Iris pigment epithelial cell (primary cell): ENCODE results near the gene TMEM87B.

Source experiments
- DNase-seq: peaks from one replicate; pipeline ENCODE4 v3.0.0-alpha.2; 2011; ENCODE audit warnings: low read depth

Gene TMEM87B

GRCh38 chr2:112054847-112055729 is at the start of gene TMEM87B:
TMEM87B (plus strand) TSS chr2:112055269; CDS start chr2:112055592, 323 bp downstream.
- DNase-seq, result peak; percentile 98

DNA sequence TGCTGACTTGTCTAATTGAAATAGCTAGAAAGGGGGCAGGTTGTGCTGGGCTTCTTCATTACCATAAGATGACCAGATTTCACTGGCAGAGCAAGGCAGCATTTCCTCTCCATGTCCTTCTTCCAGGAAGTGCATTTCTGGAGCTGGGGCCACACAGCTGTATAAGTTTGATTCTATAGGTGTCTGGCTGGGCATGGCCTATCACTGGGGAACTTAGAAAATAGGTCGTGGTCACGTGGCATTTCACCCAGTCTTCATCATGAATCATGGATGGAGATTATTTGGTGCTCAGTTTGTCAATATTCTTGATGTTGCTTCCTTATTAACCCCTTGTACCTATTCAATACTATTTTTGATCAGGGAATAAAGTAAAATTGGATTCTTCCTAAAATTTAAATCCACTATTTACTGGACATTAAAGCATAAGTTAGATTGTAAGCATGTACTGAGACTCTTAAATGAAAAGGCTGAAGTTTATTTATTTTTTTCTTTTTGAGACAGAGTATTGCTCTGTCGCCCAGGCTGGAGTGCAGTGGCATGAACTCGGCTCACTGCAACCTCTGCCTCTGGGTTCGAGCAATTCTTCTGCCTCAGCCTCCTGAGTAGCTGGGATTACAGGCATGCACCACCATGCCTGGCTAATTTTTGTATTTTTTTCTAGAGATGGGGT is 49.5 kb upstream of the TMEM87B start:
- DNase-seq, result no peak

GRCh38 chr2:112006076-112006410 is 49.0 kb upstream of the TMEM87B start:
- DNase-seq, result peak; percentile 78

DNA sequence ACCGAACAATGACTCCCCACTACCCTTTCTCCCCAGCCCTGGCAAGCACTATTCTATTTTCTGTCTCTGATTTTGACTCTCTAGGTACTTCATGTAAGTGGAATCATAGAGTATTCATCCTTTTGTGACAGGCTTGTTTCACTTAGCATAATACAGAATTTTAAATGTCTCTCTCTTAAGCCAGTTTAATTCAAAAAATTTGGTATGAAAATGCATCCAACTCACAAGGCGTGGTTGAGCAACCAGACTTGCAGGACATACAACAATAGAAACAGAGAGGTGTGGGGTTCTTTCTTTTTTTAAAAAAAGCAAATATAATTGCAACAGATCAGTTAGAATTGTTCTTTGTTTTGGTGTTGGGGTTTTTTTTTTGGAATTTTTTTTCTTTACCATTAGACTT is 47.6 kb upstream of the TMEM87B start:
- no peak for DNase-seq

DNA sequence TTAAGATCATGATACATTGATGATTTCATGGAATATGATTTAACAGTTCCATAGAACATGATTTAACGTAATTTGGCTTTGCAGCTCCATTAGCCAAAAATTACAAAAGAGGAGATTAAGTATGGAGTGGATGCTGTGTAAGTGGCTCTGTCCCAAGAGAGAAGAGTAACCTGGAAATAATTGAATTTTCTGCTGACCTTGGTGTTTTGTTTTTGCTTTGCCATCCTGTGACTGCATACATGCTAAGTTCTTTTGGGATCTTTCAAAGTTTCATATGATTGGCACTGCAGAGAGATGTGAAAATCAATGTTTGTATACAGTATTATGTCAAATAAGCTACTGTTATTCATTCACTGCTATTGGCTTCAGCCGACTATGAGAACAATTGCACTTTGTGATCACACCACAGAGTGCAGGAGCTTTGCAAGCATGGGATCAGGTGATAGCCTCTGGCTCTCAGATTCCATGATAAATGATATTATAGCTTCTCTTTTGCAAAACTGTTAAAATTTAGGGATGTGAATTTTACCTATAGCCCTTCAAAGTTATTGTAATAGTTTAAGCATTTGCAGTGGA is 46.1 kb upstream of the TMEM87B start:
- DNase-seq, result no peak

DNA sequence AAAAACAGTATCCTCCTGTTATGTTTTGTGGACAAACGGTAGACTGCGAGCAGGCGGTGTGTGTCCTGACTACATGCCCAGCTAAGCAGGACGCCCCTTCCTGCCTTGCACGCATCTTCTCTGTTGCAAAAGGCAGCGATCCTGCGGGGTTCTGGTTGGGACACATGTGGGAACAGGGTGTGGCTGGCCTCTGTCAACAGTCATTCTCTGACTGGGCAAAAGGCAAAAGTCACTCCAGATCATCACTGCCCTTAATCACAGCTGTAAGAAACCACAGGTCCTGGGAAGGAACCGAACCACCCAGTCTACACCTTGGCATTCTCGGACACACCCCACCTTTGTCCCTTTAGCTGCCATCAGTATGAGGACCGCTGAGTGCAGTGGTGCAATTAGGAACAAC is 44.3 kb upstream of the TMEM87B start:
- no peak for DNase-seq

DNA sequence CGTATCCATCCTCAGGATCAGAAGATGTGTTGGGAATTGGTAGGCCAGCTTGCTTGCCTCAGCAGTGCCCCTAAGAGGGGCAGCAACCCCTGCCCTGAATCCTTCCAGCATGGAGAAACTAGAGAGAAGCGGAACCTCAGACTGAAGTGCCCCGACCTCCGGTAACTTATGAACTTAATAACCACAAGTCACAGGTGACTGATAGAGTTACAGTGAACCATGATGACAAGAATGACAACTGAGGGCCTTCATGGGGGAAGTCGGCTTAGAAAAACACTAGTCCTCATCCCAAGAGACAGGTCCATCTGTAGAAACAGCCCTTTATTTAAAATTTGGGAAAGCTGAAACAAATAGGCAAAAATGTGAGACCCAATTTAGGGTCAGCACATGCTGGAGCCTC is 42.5 kb upstream of the TMEM87B start:
- no peak for DNase-seq

GRCh38 chr2:112018846-112019245 is 36.2 kb upstream of the TMEM87B start:
- DNase-seq, result no peak

DNA sequence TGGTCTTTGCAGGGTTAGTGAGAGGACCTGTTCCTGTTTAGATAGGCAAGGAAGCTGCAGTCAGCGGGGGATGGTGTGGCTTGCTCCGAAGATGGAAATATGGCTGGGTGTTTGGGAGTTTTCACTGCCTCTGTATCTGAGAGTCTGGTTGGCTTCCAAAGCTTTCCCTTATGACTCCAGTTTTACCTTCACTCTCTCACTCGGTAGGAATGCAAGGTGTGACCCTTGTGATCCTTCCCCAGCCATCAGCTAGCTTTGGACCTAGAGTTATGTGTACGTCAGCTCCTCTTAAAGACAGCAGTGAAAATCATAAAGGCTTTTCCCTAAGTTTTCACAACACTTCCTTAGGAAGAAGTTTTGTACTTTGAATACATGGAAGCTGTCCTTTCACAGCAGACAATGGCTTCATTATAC is 35.5 kb upstream of the TMEM87B start:
- DNase-seq, result no peak

DNA sequence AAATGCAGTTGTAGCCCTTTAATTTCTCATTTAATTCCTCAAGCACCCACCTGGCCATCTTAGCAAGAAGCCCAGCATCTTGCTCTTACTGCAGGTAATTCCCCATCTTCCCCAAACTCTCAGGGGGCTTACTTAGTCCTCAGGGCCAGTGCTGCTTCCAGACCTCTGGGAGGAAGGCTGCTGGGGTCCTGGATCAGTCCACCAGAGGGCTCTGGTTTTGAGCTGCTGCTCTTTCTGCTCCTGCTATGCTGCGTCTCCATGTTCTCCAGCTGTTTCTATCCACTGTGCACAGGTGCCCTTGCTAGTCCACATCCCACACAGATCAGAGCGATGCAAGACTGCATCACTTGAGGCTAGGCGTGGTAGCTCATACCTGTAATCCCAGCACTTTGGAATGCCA is 34.5 kb upstream of the TMEM87B start:
- no peak for DNase-seq

DNA sequence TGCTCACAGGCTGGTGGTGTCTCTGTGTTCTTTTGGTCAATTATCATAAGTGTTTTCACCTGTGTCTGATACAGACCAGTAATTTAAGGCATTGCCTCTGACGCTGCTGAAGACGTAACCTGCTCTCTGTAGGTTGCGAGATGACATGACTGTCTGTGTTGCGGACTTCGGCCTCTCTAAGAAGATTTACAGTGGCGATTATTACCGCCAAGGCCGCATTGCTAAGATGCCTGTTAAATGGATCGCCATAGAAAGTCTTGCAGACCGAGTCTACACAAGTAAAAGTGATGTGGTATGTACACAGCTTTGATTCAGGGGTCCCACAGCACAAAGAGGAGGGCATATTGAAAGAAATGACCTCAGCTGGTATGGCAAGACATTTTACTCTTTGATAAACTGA is 33.8 kb upstream of the TMEM87B start:
- no peak for DNase-seq

- peak; percentile 35 for DNase-seq
Observed at GRCh38 chr2:112021781-112022231, 33.3 kb upstream of the TMEM87B start.

DNA sequence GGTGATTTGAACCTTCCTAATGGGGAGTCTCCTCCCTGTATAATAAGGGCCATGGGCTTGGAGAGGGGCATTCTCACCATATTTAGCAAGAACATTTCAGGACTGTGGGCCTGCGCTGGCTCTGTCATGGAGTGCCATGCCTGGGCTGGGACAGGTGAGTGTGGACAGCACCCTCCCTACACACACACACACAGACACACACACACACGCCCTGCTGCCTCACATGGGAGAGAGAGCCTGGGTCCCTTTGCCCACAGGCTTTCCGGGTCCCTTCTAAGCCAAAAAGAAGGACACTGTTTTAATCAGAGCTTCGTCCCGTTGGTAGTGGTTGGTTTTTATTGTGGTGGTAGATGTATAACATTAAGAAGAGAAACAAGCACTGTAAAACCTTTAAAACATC is 31.4 kb upstream of the TMEM87B start:
- DNase-seq, result no peak

- no peak for DNase-seq
Observed at GRCh38 chr2:112024231-112024630, 30.8 kb upstream of the TMEM87B start.

- DNase-seq, result no peak
Observed at GRCh38 chr2:112024896-112025491, 30.1 kb upstream of the TMEM87B start.

- no peak for DNase-seq
Observed at GRCh38 chr2:112026509-112026908, 28.6 kb upstream of the TMEM87B start.

- no peak for DNase-seq
Observed at GRCh38 chr2:112027767-112028166, 27.3 kb upstream of the TMEM87B start.

- no peak for DNase-seq
Observed at GRCh38 chr2:112029164-112029563, 25.9 kb upstream of the TMEM87B start.

GRCh38 chr2:112031473-112032223 is 23.4 kb upstream of the TMEM87B start:
- DNase-seq, result peak; percentile 39

DNA sequence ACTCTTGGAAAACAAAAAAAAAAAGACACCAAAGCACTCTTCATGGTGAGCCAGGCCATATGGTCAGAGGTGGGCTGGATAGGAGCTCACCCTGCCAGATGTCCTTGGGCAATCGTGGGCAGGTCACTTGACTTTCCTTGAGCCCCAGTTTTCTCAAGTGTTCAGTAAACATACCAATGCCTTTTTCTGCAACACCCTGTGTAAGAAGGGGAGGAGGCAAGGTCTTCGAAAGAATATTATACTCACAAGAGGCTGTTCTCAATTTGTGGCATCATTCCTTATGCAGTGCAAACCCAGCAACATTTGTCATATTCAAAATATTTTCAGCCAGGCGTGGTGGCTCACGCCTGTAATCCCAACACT is 22.9 kb upstream of the TMEM87B start:
- peak; percentile 14 for DNase-seq

- DNase-seq, result peak; percentile 91
Observed at GRCh38 chr2:112032689-112033465, 22.2 kb upstream of the TMEM87B start.
